ENCODE measurements around the gene LYL1.

The LYL1 gene

DNA sequence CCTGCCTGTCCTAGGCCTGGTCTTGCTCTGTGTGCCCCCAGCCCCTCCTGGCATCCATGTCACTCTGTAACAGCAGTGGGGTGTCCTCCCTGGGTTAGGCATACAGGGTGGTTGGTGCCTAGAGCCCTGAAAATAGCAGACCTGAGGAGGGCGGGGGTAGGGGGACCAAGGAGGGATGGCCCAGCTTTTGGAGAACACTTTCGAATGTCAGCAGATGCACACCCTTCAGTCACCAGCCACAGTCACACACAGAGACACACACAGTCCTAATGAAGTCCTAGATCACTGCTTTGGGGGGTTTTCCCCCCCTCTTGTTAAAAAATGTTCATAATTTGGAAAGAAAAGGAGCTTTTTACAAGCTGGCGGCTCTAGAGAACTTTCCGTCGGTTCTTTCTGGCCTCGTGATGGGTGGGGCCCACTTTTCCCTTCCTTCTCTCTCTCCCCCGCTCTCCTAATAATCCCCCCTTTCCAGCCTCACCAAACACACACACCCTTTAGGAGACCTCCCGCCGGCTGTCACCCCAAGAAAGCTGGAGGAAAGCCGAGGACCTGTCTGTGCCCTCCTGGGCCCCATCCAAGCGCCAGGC, 47.9 kb downstream of the LYL1 start:
- DNase-seq, result no peak

GRCh38 chr19:13053761-13054625, 48.7 kb downstream of the LYL1 start:
- DNase-seq, result no peak

DNA sequence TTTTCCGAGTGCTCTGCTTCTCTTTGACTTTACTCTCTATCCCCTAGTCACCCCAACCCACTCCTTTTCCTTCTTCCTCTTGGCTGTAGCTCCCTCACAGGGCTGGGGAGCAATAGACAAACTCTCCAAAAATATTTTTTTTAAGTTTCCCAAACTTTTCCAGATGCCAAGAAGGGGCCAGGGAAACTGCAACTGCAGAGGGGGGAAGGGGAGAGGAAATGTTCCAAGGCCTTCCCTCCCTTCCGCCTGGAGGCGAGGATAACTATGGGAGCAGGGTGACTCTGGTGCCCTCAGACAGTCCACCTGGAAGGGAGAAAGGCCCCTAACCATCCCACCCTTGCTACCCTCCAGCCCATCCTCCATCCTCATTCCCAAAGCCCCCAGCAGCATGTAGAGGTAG, 49.4 kb downstream of the LYL1 start:
- no peak for DNase-seq

GRCh38 chr19:13052447-13053175, 50.0 kb downstream of the LYL1 start:
- no peak for DNase-seq

GRCh38 chr19:13051557-13052165, 51.0 kb downstream of the LYL1 start:
- DNase-seq, result no peak

GRCh38 chr19:13050274-13050673, 52.4 kb downstream of the LYL1 start:
- no peak for DNase-seq
